A673 (cell line): ENCODE data around the gene GPR152. TPM values are rescaled to one million over a fixed set of nuclear protein-coding genes. Genes with fewer than 3 reads are reported as not detected.
A peak's percentile ranks its signal among the peaks of the same experiment; 100 is the strongest.

ENCODE experiments used
- BruUV-seq: library from RNA; stranded (reverse); fragments of 400-500 nt; replicated peaks from 2 replicates; lab custom pipeline; 2021; lab: Mats Ljungman, UMichigan
- CTCF ChIA-PET: fragments of 300-600 bp; sonication (Branson Sonifier 250); formaldehyde crosslinking; loops from one replicate; lab custom pipeline; 2022; ENCODE audit warnings: antibody characterized with exemption; lab: Charles Lee
- POLR2A ChIA-PET: fragments of 300-600 bp; sonication (Branson Sonifier 250); formaldehyde crosslinking; loops from one replicate; lab custom pipeline; 2022; ENCODE audit warnings: antibody characterized with exemption; ENCODE audit not compliant: low non-redundant PET; lab: Charles Lee
- DNase-seq: peaks from one replicate; pipeline ENCODE4 v3.0.0-alpha.2; 2015; ENCODE audit warnings: low spot score
- H3K27ac ChIP-seq: fragments of 200-600 bp; sonication (generic); 2 replicates; pipeline ENCODE4 v1.5.1; 2016; ENCODE audit warnings: mixed run types, low read depth, mild to moderate bottlenecking, mixed read lengths, antibody characterized with exemption, low read length; ENCODE audit not compliant: poor library complexity, severe bottlenecking
- H3K27me3 ChIP-seq: fragments of 200-600 bp; sonication (generic); replicated peaks from 2 replicates; pipeline ENCODE4 v1.6.1; 2017; ENCODE audit warnings: mixed run types, low read depth, mild to moderate bottlenecking, mixed read lengths, antibody characterized with exemption, low read length; ENCODE audit not compliant: insufficient read depth, poor library complexity
- H3K36me3 ChIP-seq: fragments of 200-600 bp; sonication (generic); 2 replicates; pipeline ENCODE4 v1.6.1; 2016; ENCODE audit warnings: mixed run types, mild to moderate bottlenecking, mixed read lengths, antibody characterized with exemption, low read length; ENCODE audit not compliant: insufficient read depth, poor library complexity, severe bottlenecking
- H3K4me1 ChIP-seq: fragments of 200-600 bp; sonication (generic); 2 replicates; pipeline ENCODE4 v1.6.1; 2017; ENCODE audit warnings: mixed run types, mild to moderate bottlenecking, mixed read lengths, antibody characterized with exemption, low read length; ENCODE audit not compliant: insufficient read depth, poor library complexity, severe bottlenecking
- H3K4me3 ChIP-seq: fragments of 200-600 bp; sonication (generic); 2 replicates; pipeline ENCODE4 v1.5.1; 2016; ENCODE audit warnings: low read depth, mixed run types, mild to moderate bottlenecking, mixed read lengths, low read length; ENCODE audit not compliant: poor library complexity, severe bottlenecking
- H3K9me3 ChIP-seq: fragments of 200-600 bp; sonication (generic); 2 replicates; pipeline ENCODE4 v1.6.1; 2016; ENCODE audit warnings: mixed run types, low read depth, mild to moderate bottlenecking, mixed read lengths, antibody characterized with exemption, low read length; ENCODE audit not compliant: poor library complexity, severe bottlenecking
- EZH2 ChIP-seq: fragments of 200-600 bp; sonication (generic); IDR thresholded peaks from 2 replicates; pipeline ENCODE4 v1.6.1; 2017; ENCODE audit warnings: borderline replicate concordance, low read depth, mild to moderate bottlenecking, mixed read lengths, antibody characterized with exemption, low read length; ENCODE audit not compliant: poor library complexity, severe bottlenecking
- intact Hi-C: fragments of 100-400 bp; cut with micrococcal nuclease; formaldehyde crosslinking; loops from one replicate; pipeline ENCODE4 v1.10.0; 2022; ENCODE audit not compliant: unreplicated experiment
- total RNA-seq: library from RNA; stranded (reverse); gene quantifications from 2 replicates; pipeline ENCODE4 v1.2.3, GENCODE V29; 2021
- TF ChIP-seq, protein P1 (sequence below): fragments of 300-800, 200-600 bp; sonication (generic); conservative IDR thresholded peaks from 2 replicates; pipeline ENCODE4 v1.5.1; 2017; ENCODE audit warnings: low read depth, mild to moderate bottlenecking, antibody characterized with exemption, low read length, moderate library complexity, mixed read lengths

GPR152 gene
- total RNA-seq, 1 experiment from 2014 or later, result not detected

DNA sequence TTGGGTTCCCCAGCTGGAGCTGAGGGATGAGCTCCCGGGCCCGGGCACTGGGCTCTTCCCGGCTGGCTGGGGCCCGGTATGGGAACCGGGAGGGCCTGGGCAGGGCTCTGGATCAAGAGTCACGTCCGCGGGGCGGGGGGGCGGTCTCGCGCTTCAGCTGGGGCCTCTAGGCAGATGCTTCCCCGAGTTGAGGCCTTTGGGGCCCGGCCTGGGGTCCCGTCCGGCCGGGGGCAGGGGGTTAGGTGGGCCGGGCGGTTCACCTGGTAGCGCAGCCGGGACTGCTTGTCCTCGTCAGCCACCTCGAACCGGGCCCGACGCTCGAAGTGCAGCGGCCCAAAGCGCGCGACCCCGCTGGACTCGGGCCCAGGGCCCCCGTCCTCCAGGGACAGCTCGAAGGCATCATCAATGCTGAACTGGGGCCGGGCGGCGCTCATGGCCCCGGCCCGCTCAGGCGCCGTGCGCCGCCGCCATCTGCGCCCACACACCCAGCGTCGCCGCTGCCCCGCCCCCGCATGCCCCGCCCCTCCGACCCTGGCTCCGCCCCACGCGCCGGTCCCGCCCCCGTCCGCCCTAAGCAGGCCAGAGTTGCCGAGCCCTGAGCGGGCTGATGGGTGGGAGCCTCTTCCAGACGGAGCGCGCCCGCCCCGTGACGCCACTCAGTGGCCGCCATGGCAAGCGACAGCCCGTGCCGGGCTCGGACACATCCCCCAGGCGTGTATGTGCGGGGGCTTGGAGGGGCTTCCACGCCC is 16.4 kb upstream of the GPR152 start, which contains the start of gene TMEM134:
TMEM134 (minus strand) TSS at position 493 of the 749 bp plus-strand sequence; CDS start at position 434, 59 bp downstream.
- H3K27ac ChIP-seq, result peak within 1 kb of the TSS; percentile 84
- H3K4me1 ChIP-seq, result peaks cover 11% of the 10 kb centered on the region
- TF ChIP-seq, protein P1, sequence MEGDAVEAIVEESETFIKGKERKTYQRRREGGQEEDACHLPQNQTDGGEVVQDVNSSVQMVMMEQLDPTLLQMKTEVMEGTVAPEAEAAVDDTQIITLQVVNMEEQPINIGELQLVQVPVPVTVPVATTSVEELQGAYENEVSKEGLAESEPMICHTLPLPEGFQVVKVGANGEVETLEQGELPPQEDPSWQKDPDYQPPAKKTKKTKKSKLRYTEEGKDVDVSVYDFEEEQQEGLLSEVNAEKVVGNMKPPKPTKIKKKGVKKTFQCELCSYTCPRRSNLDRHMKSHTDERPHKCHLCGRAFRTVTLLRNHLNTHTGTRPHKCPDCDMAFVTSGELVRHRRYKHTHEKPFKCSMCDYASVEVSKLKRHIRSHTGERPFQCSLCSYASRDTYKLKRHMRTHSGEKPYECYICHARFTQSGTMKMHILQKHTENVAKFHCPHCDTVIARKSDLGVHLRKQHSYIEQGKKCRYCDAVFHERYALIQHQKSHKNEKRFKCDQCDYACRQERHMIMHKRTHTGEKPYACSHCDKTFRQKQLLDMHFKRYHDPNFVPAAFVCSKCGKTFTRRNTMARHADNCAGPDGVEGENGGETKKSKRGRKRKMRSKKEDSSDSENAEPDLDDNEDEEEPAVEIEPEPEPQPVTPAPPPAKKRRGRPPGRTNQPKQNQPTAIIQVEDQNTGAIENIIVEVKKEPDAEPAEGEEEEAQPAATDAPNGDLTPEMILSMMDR, result peak; percentile 66
- TF ChIP-seq EZH2, result no peak
- H3K9me3 ChIP-seq, result no peaks in the 10 kb centered on the region
- intact Hi-C loops, result no loop called here
- DNase-seq, result peak; percentile 97
- CTCF ChIA-PET, result interaction anchor here (0.7 to 1.1 kb wide), 2 partner anchors 67 to 1209 kb away, joined by 5 read pairs; partner anchors contain the start of gene PPP1CA
- H3K4me3 ChIP-seq, result peak within 1 kb of the TSS; percentile 84
- no peaks in the 10 kb centered on the region for H3K36me3 ChIP-seq
- no peaks in the 10 kb centered on the region for H3K27me3 ChIP-seq
- POLR2A ChIA-PET, result no interaction called here
- BruUV-seq, result no TSS peak

DNA sequence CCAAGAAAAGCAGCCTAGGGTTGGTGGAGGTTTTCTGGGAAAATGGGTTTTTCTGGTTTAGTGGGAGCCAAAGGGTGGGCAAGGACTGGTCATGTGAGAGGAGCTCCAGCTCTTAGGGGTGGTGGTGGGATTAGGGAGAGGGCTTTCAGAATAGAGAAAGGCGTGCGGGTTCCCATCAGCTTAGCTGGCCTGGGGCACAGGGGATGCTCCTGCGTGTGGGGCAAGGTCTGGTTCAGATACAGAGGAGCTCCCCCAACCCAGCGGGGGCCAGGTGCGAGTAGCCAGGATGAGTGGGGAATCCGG is 15.9 kb upstream of the GPR152 start:
- POLR2A ChIA-PET, result no interaction called here
- TF ChIP-seq, protein P1, result no peak
- TF ChIP-seq EZH2, result no peak
- Histone ChIP-seq H3K36me3 (no peaks in the 10 kb centered on the region), H3K27me3 (no peaks in the 10 kb centered on the region), H3K9me3 (no peaks in the 10 kb centered on the region), H3K4me1 (peaks cover 11% of the 10 kb centered on the region), H3K27ac (peak overlapping the region; percentile 84), H3K4me3 (peak overlapping the region; percentile 84)
- no TSS peak for BruUV-seq
- intact Hi-C loops, result no loop called here
- DNase-seq, result no peak
- CTCF ChIA-PET, result interaction anchor here (1.1 kb wide), 1 partner anchor 67 kb away, joined by 5 read pairs; the partner anchor contains the start of gene PPP1CA

DNA sequence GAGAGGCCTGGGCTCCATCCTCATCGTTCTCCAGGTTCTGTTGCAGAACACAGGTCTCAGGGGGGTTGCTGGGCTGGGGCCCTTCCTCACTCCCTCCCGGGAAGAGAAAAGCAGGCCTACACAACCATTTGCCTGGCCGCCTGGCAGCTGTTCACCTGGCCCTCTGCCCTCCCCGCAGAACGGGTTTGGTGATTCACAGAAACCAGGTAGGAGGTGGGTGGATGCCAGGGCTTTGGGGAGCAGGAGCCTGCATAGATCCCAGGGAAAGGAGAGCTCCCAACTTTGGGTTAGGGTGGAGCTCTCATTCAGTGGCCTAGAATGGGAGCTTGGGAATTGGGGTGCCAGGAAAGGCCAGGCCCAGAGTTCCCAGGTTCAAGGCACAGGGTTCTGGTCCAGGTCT is 15.5 kb upstream of the GPR152 start:
- no peaks in the 10 kb centered on the region for H3K9me3 ChIP-seq
- peak overlapping the region; percentile 84 for H3K4me3 ChIP-seq
- H3K27me3 ChIP-seq, result no peaks in the 10 kb centered on the region
- H3K36me3 ChIP-seq, result no peaks in the 10 kb centered on the region
- ChIA-PET POLR2A (no interaction called here), CTCF (interaction anchor here (1.1 kb wide), 1 partner anchor 66 kb away, joined by 5 read pairs; the partner anchor contains the start of gene PPP1CA)
- peak overlapping the region; percentile 84 for H3K27ac ChIP-seq
- H3K4me1 ChIP-seq, result peaks cover 11% of the 10 kb centered on the region
- BruUV-seq, result no TSS peak
- intact Hi-C loops, result no loop called here
- TF ChIP-seq EZH2, result no peak
- TF ChIP-seq, protein P1, result no peak
- no peak for DNase-seq
